Activated naive CD8-positive, alpha-beta T cell (primary cell): ENCODE results near the gene COL18A1.

Experiments used
- H3K27ac Mint-ChIP-seq: one replicate; pipeline ENCODE4 v1.8.0; 2021; ENCODE audit warnings: mixed read lengths
- H3K27me3 Mint-ChIP-seq: one replicate; pipeline ENCODE4 v1.8.0; 2021; ENCODE audit warnings: mixed read lengths
- H3K36me3 Mint-ChIP-seq: one replicate; pipeline ENCODE4 v1.8.0; 2021; ENCODE audit warnings: mixed read lengths
- H3K4me1 Mint-ChIP-seq: one replicate; pipeline ENCODE4 v1.8.0; 2021; ENCODE audit warnings: low read depth, mixed read lengths
- H3K4me3 Mint-ChIP-seq: one replicate; pipeline ENCODE4 v1.8.0; 2021; ENCODE audit warnings: mild to moderate bottlenecking, mixed read lengths
- H3K9me3 Mint-ChIP-seq: one replicate; pipeline ENCODE4 v1.8.0; 2021; ENCODE audit warnings: low read depth, mixed read lengths

Gene COL18A1

GRCh38 chr21:45419162-45419561, 14.2 kb downstream of the COL18A1 start:
- no peaks in the 10 kb centered on the region for H3K27me3 Mint-ChIP-seq
- no peaks in the 10 kb centered on the region for H3K9me3 Mint-ChIP-seq
- H3K27ac Mint-ChIP-seq: no peak overlapping the region
- no peaks in the 10 kb centered on the region for H3K4me1 Mint-ChIP-seq
- H3K36me3 Mint-ChIP-seq: no peaks in the 10 kb centered on the region
- no peak overlapping the region for H3K4me3 Mint-ChIP-seq

- Mint-ChIP-seq H3K36me3 (no peaks in the 10 kb centered on the region), H3K27me3 (no peaks in the 10 kb centered on the region), H3K4me1 (no peaks in the 10 kb centered on the region), H3K9me3 (no peaks in the 10 kb centered on the region), H3K27ac (no peak overlapping the region), H3K4me3 (no peak overlapping the region)
Observed at GRCh38 chr21:45420061-45421041, 15.4 kb downstream of the COL18A1 start.

- Mint-ChIP-seq H3K36me3 (no peaks in the 10 kb centered on the region), H3K4me3 (no peak overlapping the region), H3K27ac (no peak overlapping the region), H3K4me1 (no peaks in the 10 kb centered on the region), H3K27me3 (no peaks in the 10 kb centered on the region), H3K9me3 (no peaks in the 10 kb centered on the region)
Observed at GRCh38 chr21:45421071-45421845, 16.3 kb downstream of the COL18A1 start.

DNA sequence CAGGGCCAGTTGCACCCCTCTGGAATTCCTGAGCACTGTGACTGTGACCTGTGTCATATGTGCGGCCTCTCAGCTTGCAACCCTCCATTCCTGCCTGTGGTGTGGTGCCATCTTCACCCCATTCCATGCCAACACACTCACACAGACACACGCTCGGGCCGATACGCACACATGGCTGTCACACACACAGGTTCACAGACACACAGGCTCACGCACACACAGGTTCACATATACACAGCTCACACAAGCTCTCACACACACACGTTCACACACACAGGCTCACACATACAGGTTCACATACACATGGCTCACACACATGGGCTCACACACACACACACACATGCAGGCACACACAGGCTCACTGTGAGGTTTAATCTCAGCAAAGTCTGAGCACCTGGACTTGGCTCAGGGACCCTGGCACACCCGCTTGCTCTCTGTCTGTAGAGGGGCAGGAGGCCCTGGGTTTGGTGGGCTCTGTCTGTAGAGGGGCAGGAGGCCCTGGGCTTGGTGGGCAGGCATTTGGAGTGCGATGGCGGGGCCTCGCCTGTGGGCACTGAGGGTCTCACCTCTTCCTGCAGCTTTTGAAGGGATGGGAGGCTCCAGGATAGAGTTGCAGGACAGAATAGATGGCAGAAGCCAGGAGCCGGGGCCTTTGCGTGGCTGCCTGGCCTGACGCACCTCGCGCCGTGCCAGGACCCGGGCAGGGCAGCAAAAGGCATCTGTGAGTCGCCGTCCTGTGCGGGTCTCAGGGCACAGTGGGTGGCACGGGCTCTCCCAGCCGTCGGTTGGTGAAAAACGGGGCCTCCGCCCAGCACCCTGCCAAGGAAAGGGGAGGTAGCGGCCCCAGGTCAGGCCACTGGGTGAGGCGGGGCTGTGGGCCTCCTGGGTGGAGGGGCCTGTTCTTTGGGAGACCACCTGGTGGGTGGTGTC, 17.1 kb downstream of the COL18A1 start:
- Mint-ChIP-seq H3K27ac (no peak overlapping the region), H3K36me3 (no peaks in the 10 kb centered on the region), H3K27me3 (no peaks in the 10 kb centered on the region), H3K4me3 (no peak overlapping the region), H3K9me3 (no peaks in the 10 kb centered on the region), H3K4me1 (no peaks in the 10 kb centered on the region)

DNA sequence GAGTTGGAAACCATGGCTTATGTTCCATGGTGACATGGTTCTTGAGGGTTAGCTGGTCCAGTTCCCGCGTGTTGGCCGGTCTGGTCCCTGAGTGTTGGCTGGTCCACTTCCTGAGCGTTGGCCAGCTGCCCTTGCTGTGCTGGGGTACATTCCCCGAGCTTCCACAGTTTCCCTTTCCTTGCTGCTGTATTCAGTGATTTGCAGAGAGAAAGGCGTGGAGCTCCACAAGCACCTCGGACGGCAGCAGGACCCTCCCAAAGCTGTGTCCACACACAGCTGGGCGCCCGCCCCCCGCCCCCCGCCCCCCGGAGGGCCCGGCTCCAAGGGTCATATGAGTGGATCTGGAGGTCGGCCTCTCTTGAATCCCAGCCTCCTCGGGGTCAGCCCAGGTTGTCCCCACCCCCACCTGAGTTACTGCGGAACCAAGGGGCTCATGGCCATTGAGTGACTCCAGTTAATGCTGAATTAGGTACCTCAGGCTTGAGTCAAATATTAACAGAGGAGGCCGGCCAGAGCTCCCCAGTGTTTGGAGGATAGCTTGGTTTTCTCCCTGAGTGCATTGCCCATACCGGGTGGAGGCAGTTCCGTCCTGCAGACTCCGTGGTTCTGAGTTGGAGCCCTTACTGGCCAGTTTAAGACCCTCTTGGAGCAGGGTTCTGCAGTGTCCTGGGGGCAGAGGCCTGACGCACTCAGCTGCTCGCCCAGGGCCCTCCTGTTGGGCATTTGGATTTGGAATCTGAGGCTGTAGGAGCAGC, 18.4 kb downstream of the COL18A1 start:
- Mint-ChIP-seq H3K4me3 (no peak overlapping the region), H3K27ac (no peak overlapping the region), H3K9me3 (no peaks in the 10 kb centered on the region), H3K36me3 (no peaks in the 10 kb centered on the region), H3K27me3 (no peaks in the 10 kb centered on the region), H3K4me1 (no peaks in the 10 kb centered on the region)

DNA sequence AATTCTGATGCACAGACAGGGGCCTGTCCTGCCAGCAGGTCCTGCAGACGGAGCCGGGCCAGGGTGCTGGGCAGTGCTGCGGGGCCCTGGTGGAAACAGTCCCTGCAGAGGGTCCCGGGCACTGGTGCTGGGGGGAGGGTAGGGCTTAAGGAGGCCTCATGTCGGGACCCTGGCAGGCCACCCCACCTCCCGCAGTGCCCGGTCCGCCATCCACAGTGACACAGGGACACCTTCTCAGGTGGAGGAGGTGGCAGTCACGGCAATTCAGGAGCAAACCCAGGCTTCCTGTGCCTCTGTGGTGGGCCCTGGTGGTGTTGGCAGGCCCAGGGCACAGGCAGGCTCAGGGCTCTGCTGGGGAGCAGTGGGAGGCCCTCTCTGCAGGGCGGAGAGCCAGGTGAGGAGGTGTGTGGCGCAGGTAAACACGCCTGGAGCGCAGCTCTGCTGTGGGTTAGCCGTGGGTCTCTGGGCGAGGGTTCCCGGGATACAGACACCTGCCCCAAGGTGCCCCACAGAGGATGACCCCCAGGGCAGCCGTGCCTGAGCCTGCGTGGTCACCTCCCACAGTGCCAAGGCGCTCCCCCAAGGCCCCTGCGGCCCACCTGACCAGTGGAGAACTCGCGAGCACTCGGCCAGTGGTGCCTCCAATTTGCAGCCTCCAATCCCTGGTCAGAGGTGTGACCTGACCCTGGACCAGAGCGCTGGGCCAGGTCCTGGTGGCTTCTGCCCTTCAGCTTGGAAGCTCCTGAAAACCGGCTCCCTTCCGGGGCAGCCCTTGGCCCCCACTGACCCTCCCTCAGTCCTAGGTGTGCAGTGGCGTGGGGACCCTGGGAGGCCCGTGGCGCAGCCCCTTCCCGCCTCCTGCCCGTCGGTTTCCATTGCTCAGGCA, 19.2 kb downstream of the COL18A1 start:
- Mint-ChIP-seq H3K27ac (no peak overlapping the region), H3K9me3 (no peaks in the 10 kb centered on the region), H3K4me1 (no peaks in the 10 kb centered on the region), H3K27me3 (no peaks in the 10 kb centered on the region), H3K4me3 (no peak overlapping the region), H3K36me3 (no peaks in the 10 kb centered on the region)

DNA sequence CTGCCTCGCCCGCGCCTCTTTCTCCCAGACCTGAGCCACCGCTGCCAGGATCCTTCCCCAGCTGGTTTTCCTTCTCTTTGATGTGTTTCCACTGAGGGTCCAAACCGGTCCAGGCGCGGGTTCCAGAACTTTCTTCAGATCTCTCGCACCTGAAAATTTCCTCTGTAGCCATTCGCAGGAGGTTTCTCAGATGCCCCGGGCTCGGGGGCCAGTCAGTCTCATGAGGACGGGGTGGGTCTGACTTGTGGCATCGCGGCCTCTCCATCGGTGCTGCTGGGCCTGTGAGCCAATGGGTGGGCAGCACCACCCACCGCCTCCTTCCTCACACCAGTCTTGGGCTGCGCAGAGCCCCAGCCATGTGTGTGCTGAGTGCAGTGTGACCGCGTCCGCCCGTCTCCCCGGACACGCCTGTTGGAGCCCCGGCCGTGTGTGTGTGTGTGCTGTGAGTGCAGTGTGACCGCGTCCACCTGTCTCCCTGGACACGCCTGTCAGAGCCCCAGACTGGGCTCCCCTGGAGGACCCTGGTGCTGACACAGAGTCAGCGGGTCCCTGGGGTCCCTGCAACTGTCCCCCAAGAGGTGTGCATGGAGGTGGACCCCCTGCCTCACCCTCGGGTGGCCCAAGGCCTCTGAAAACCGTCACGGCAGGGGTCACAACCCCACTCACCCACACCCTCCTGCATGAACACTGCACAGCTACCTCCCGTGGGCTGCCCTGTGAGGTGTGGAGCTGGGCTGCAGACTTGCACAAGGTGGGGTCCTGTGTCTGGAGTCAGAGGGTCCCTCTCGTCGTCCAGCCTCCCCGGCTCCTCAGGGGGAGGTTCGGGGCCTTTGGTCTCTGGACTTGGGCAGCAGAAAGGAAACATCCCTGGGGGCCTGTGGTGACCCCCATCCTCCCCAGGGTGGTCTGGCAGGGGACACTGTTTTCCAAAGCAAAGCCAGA, 20.2 kb downstream of the COL18A1 start:
- Mint-ChIP-seq H3K9me3 (no peaks in the 10 kb centered on the region), H3K4me3 (no peak overlapping the region), H3K27me3 (no peaks in the 10 kb centered on the region)

DNA sequence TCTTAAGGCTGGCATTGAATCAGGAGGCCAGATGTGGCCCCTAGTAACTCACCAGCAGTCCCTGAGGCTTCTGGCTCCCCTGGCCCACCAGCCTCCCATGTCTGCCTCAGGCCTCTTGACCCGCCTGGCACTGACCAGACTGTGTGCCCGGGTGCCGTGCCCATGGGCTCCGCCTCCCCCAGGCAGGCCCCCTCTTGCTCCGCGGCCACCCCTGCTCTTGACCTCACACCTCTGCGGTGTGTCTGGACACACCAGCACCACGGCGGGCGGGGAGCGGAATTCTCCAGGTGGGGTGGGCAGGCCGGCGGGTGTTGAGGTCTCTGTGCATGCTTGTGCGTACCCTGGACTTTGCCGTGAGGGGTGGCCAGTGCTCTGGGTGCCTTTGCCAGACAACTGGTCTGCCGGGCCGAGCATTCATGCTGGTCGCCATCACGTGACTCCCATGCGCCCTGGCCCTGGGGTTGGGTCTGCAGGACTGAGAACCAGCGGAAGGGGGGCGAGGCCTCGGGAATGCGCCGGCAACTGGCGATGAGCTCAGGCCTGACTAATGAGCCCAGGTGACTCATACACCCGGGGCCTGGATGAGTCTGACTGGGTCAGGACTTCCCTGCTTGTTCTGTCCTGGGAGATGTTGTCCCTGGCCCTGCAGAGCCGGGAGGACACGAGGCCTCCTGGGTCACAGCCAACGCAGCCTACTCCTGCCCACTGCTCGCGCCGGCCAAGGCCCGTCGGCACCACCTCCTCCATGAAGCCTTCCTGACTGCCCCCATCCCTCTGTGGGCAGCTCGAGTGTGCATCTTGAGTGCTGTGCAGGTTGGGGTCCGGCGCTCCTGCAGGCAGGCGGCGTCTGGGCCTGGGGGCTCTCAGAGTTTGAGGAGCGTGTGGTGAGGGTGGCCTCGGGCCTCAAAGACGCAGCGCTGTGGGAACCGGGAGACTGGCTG, 22.6 kb downstream of the COL18A1 start:
- H3K4me1 Mint-ChIP-seq: no peaks in the 10 kb centered on the region
- no peaks in the 10 kb centered on the region for H3K9me3 Mint-ChIP-seq
- no peak overlapping the region for H3K4me3 Mint-ChIP-seq
- no peaks in the 10 kb centered on the region for H3K27me3 Mint-ChIP-seq
- no peaks in the 10 kb centered on the region for H3K36me3 Mint-ChIP-seq
- H3K27ac Mint-ChIP-seq: no peak overlapping the region

More for the DNA sequence above, 20.2 kb downstream of the COL18A1 start:
- H3K27ac Mint-ChIP-seq: no peak overlapping the region
- no peaks in the 10 kb centered on the region for H3K36me3 Mint-ChIP-seq
- H3K4me1 Mint-ChIP-seq: no peaks in the 10 kb centered on the region

DNA sequence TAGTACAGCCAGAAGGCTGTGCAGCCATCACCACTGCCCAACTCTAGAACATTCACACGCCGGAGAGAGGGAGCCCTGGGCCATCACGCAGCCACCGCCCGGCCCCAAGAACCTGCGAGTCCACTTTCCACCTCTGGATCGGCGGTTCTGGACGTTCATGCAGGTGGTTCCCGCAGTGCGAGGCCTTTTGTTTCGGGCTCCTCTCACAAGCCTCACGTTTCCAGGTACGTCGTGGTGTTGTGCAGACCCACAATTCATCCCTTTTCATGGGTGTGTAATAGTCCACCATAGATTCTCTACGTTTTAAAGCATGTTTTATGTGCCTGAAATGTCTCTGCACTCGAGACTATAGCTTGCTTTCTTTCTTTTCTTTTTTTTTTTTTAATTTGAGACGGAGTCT, 23.6 kb downstream of the COL18A1 start:
- Mint-ChIP-seq H3K36me3 (no peaks in the 10 kb centered on the region), H3K4me1 (no peaks in the 10 kb centered on the region), H3K9me3 (no peaks in the 10 kb centered on the region), H3K4me3 (no peak overlapping the region), H3K27me3 (no peaks in the 10 kb centered on the region), H3K27ac (no peak overlapping the region)

- Mint-ChIP-seq H3K27ac (no peak overlapping the region), H3K27me3 (no peaks in the 10 kb centered on the region), H3K9me3 (no peaks in the 10 kb centered on the region), H3K4me1 (peaks cover 3% of the 10 kb centered on the region), H3K36me3 (no peaks in the 10 kb centered on the region), H3K4me3 (no peak overlapping the region)
Observed at GRCh38 chr21:45429221-45430175, 24.5 kb downstream of the COL18A1 start.
